Type B pancreatic cell (in vitro differentiated cells): ENCODE measurements around the gene IRX1. TPM values are rescaled to one million over a fixed set of nuclear protein-coding genes. Genes with fewer than 3 reads are reported as not detected.

Experiments used
- DNase-seq: peaks from one replicate; pipeline ENCODE4 v3.0.0; 2021; ENCODE audit warnings: mixed read lengths; ENCODE audit not compliant: unreplicated experiment; ENCODE audit errors: extremely low spot score
- H3K27ac Mint-ChIP-seq: 2 replicates; pipeline ENCODE4 v1.8.0; 2021; ENCODE audit warnings: mild to moderate bottlenecking, mixed read lengths
- H3K27me3 Mint-ChIP-seq: 2 replicates; pipeline ENCODE4 v1.8.0; 2021; ENCODE audit warnings: mixed read lengths
- H3K36me3 Mint-ChIP-seq: 2 replicates; pipeline ENCODE4 v1.8.0; 2021; ENCODE audit warnings: mixed read lengths
- H3K4me1 Mint-ChIP-seq: one replicate; pipeline ENCODE4 v1.8.0; 2021; ENCODE audit warnings: mixed read lengths; ENCODE audit not compliant: unreplicated experiment
- H3K4me3 Mint-ChIP-seq: 2 replicates; pipeline ENCODE4 v1.8.0; 2021; ENCODE audit warnings: mild to moderate bottlenecking, mixed read lengths
- H3K9me3 Mint-ChIP-seq: 2 replicates; pipeline ENCODE4 v1.8.0; 2021; ENCODE audit warnings: mixed read lengths
- total RNA-seq: library from RNA; stranded (reverse); gene quantifications from 2 replicates; pipeline ENCODE4 v1.2.1, GENCODE V29; 2021; ENCODE audit warnings: low replicate concordance
- TF ChIP-seq, protein P1 (sequence below): fragments of 200-600 bp; sonication (generic); conservative IDR thresholded peaks from 2 replicates; pipeline ENCODE4 v1.5.0; 2021; ENCODE audit warnings: antibody characterized with exemption, mild to moderate bottlenecking

Gene IRX1
- total RNA-seq, 1 donor from 2014 or later, result 25.0 TPM

GRCh38 chr5:3590161-3590966, 5.3 kb upstream of the IRX1 start:
- Mint-ChIP-seq H3K9me3 (no peaks in the 10 kb centered on the region), H3K27me3 (peaks cover 92% of the 10 kb centered on the region), H3K4me1 (peaks cover 11% of the 10 kb centered on the region), H3K4me3 (peak overlapping the region; percentile 82), H3K27ac (no peak overlapping the region), H3K36me3 (peaks cover 5% of the 10 kb centered on the region)
- TF ChIP-seq, protein P1, sequence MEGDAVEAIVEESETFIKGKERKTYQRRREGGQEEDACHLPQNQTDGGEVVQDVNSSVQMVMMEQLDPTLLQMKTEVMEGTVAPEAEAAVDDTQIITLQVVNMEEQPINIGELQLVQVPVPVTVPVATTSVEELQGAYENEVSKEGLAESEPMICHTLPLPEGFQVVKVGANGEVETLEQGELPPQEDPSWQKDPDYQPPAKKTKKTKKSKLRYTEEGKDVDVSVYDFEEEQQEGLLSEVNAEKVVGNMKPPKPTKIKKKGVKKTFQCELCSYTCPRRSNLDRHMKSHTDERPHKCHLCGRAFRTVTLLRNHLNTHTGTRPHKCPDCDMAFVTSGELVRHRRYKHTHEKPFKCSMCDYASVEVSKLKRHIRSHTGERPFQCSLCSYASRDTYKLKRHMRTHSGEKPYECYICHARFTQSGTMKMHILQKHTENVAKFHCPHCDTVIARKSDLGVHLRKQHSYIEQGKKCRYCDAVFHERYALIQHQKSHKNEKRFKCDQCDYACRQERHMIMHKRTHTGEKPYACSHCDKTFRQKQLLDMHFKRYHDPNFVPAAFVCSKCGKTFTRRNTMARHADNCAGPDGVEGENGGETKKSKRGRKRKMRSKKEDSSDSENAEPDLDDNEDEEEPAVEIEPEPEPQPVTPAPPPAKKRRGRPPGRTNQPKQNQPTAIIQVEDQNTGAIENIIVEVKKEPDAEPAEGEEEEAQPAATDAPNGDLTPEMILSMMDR, result no peak
- no peak for DNase-seq

DNA sequence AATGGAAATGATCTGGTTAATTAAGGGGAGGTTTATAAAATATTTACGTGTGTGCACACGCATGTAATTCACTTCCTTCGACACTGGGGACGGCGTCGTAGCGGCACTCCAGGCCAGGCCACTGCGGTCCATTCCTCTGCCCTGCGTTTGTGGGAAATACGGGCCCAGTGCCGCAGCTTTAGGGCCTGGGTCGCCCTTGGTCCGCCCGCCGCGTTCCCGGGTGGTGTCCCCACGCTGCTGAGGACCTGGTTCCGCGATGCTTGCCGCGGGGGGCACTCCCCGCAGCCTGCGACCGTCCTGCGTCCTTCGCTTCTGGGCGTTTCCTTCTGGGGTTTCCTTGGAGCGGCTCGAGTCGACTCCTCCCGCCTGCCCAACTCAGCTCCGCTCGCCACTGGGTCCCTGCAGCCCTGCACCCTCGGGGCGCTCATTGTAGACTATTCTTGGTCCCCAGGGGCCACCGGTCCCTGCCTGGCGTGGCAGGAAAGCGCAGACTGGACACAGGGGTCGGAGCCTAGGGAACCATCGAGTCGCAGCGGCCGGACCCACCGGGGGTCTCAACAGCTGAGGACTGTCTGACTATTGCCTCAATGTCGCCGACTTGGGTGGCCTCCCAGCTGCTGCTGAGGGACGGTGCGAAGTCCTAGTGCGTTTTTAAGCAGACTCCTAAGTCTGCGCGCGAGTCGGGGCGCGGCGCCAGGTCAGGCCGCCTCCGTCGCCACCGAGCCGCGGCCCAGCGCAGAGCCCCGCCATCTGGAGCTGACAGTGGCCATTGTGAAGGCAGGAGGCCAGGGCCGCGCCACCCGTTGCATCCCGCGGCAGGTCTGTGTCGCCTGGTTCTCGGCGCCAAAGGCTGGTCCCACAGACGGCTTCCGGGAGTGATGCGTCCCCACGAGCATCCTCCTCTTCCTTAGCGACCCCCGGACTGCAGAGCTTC, 4.4 kb upstream of the IRX1 start:
- H3K4me3 Mint-ChIP-seq, result peak overlapping the region; percentile 82
- DNase-seq, result no peak
- H3K9me3 Mint-ChIP-seq, result no peaks in the 10 kb centered on the region
- H3K4me1 Mint-ChIP-seq, result peaks cover 11% of the 10 kb centered on the region
- H3K27me3 Mint-ChIP-seq, result peaks cover 84% of the 10 kb centered on the region
- H3K27ac Mint-ChIP-seq, result no peak overlapping the region
- TF ChIP-seq, protein P1, result peak; percentile 69
- H3K36me3 Mint-ChIP-seq, result peaks cover 4% of the 10 kb centered on the region

DNA sequence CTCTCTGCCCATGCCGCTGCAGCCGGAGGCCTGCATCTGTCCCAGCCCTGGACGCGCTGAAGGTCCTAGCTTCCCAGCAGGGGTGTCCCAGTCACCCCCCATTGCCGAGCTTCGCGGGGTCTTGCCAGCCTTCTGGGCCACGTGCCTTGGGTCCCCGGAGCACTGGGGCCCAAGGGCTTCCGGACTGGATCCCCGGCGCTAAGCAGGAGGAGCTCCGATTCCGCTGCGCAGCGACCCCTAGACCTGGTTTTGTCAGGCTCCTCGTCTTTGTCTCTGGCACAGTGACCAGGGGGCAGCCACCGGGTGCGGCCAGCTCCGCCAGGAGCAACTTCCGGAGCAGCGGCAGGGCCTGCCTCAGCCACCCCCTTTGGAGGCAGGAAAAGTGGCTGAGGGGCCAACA, 3.3 kb upstream of the IRX1 start:
- Mint-ChIP-seq H3K4me3 (no peak overlapping the region), H3K27ac (no peak overlapping the region), H3K4me1 (peaks cover 15% of the 10 kb centered on the region), H3K27me3 (peaks cover 81% of the 10 kb centered on the region), H3K9me3 (no peaks in the 10 kb centered on the region), H3K36me3 (no peaks in the 10 kb centered on the region)
- TF ChIP-seq, protein P1, result no peak
- no peak for DNase-seq

- H3K4me3 Mint-ChIP-seq, result peak overlapping the region; percentile 85
- peaks cover 82% of the 10 kb centered on the region for H3K27me3 Mint-ChIP-seq
- H3K9me3 Mint-ChIP-seq, result no peaks in the 10 kb centered on the region
- TF ChIP-seq, protein P1, result no peak
- H3K36me3 Mint-ChIP-seq, result peaks cover 7% of the 10 kb centered on the region
- H3K27ac Mint-ChIP-seq, result no peak overlapping the region
- DNase-seq, result no peak
- peaks cover 24% of the 10 kb centered on the region for H3K4me1 Mint-ChIP-seq
Observed at GRCh38 chr5:3593771-3594509, 1.7 kb upstream of the IRX1 start.

- no peak overlapping the region for H3K27ac Mint-ChIP-seq
Observed at GRCh38 chr5:3594510-3595005, 1.1 kb upstream of the IRX1 start.

More at GRCh38 chr5:3594510-3595005, 1.1 kb upstream of the IRX1 start:
- DNase-seq, result no peak
- Mint-ChIP-seq H3K4me3 (peak overlapping the region; percentile 85), H3K9me3 (no peaks in the 10 kb centered on the region), H3K27me3 (peaks cover 82% of the 10 kb centered on the region), H3K36me3 (peaks cover 12% of the 10 kb centered on the region), H3K4me1 (peaks cover 29% of the 10 kb centered on the region)
- TF ChIP-seq, protein P1, result peak; percentile 45
